A673 (cell line): ENCODE results near the gene ULK4.

Experiments
- EZH2 ChIP-seq: fragments of 200-600 bp; sonication (generic); IDR thresholded peaks from 2 replicates; pipeline ENCODE4 v1.6.1; 2017; ENCODE audit warnings: borderline replicate concordance, low read depth, mild to moderate bottlenecking, mixed read lengths, antibody characterized with exemption, low read length; ENCODE audit not compliant: poor library complexity, severe bottlenecking
- TF ChIP-seq, protein P1 (sequence below): fragments of 300-800, 200-600 bp; sonication (generic); conservative IDR thresholded peaks from 2 replicates; pipeline ENCODE4 v1.5.1; 2017; ENCODE audit warnings: low read depth, mild to moderate bottlenecking, antibody characterized with exemption, low read length, moderate library complexity, mixed read lengths

DNA sequence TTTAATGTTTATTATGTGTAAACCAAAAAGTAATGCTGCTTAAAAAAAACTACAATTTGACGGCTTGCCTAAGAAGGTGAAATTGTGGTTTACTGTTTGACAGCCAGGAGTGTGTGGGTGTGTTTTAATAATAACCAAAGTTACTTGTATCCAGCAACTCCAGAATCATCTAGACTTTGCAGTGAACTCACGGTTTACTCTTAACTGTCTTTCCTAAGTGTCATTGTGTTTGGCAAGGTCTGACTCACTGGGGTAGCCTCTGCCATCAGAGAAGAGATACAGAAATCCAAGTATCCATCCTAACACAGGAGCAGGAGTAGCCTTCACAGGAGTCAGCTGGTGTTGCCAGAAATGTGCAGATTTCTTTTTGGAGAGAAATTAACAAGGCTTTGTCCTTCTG is 611.5 kb downstream of the ULK4 start:
- TF ChIP-seq, protein P1, sequence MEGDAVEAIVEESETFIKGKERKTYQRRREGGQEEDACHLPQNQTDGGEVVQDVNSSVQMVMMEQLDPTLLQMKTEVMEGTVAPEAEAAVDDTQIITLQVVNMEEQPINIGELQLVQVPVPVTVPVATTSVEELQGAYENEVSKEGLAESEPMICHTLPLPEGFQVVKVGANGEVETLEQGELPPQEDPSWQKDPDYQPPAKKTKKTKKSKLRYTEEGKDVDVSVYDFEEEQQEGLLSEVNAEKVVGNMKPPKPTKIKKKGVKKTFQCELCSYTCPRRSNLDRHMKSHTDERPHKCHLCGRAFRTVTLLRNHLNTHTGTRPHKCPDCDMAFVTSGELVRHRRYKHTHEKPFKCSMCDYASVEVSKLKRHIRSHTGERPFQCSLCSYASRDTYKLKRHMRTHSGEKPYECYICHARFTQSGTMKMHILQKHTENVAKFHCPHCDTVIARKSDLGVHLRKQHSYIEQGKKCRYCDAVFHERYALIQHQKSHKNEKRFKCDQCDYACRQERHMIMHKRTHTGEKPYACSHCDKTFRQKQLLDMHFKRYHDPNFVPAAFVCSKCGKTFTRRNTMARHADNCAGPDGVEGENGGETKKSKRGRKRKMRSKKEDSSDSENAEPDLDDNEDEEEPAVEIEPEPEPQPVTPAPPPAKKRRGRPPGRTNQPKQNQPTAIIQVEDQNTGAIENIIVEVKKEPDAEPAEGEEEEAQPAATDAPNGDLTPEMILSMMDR: no peak
- no peak for TF ChIP-seq EZH2
